ENCODE results near the gene KNOP1.

DNA sequence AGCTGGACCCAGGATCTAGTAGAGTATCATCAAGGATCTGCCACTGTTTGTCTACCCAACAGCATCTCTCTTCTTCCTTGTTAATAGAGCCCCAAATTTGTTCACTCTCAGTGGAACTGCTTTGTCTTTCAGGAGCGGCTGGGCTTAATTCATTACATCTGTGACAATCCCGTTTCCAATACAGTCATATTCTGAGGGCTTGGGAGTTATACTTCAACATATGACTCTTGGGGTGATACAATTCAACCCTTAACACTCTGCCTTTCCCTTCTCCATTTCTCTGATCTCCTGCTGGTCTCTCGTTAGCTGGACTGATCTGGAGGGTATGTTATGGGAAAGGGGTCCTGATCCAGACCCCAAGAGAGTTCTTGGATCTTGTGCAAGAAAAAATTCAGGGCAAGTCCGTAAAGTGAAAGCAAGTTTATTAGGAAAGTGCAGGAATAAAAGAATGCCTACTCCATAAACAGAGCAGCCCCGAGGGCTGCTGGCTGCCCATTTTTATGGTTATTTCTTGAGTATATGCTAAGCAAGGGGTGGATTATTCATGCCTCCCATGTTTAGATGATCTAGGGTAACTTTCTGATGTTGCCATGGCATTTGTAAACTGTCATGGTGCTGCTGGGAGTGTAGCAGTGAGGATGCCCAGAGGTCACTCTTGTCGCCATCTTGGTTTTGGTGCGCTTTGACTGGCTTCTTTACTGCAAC is 42.5 kb upstream of the KNOP1 start:
- TF ChIP-seq, protein P1, sequence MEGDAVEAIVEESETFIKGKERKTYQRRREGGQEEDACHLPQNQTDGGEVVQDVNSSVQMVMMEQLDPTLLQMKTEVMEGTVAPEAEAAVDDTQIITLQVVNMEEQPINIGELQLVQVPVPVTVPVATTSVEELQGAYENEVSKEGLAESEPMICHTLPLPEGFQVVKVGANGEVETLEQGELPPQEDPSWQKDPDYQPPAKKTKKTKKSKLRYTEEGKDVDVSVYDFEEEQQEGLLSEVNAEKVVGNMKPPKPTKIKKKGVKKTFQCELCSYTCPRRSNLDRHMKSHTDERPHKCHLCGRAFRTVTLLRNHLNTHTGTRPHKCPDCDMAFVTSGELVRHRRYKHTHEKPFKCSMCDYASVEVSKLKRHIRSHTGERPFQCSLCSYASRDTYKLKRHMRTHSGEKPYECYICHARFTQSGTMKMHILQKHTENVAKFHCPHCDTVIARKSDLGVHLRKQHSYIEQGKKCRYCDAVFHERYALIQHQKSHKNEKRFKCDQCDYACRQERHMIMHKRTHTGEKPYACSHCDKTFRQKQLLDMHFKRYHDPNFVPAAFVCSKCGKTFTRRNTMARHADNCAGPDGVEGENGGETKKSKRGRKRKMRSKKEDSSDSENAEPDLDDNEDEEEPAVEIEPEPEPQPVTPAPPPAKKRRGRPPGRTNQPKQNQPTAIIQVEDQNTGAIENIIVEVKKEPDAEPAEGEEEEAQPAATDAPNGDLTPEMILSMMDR (IDR thresholded peaks at IDR 0.05), result no peak
- TF ChIP-seq POLR2A (IDR thresholded peaks at IDR 0.05), result no peak
- TF ChIP-seq EP300 (IDR thresholded peaks at IDR 0.05), result no peak

Measured in tibial nerve (tissue), 4 donors.